T-helper 1 cell (primary cell): ENCODE results near the gene PPP1R14B.
"Not testable (repeated sequence)": the region's sequence is repeated elsewhere in the genome, so short reads cannot be mapped to it uniquely, and the experiment has no call there.

ENCODE experiments used
- DNase-seq, 5 donors: peaks; one replicate each; pipeline ENCODE4 v3.0.0-alpha.2; 2012 to 2020

Gene PPP1R14B

GRCh38 chr11:64260147-64260708, 13.5 kb upstream of the PPP1R14B start:
- DNase-seq = no peak

GRCh38 chr11:64259533-64260067, 12.9 kb upstream of the PPP1R14B start:
- DNase-seq = no peak

- no peak for DNase-seq
These were observed 12.3 kb upstream of the PPP1R14B start for GRCh38 chr11:64258946-64259532.

- no peak for DNase-seq
These were observed 11.6 kb upstream of the PPP1R14B start for GRCh38 chr11:64258356-64258755.

- no peak for DNase-seq
These were observed 9.6 kb upstream of the PPP1R14B start for GRCh38 chr11:64256300-64256699.

- no peak for DNase-seq
These were observed 8.7 kb upstream of the PPP1R14B start for GRCh38 chr11:64255135-64256128.

GRCh38 chr11:64254326-64254725, 7.6 kb upstream of the PPP1R14B start:
- no peak for DNase-seq

- DNase-seq = no peak
These were observed 6.7 kb upstream of the PPP1R14B start for GRCh38 chr11:64253481-64253880.

- no peak for DNase-seq
These were observed 6.3 kb upstream of the PPP1R14B start for GRCh38 chr11:64253043-64253442.

GRCh38 chr11:64252003-64252872, 5.5 kb upstream of the PPP1R14B start:
- no peak for DNase-seq

GRCh38 chr11:64251753-64252002, 4.9 kb upstream of the PPP1R14B start:
- DNase-seq = no peak

- DNase-seq = peak in 4 of 5 donors; percentile 41 to 70 (median 44)
These were observed 4.4 kb upstream of the PPP1R14B start, which contains the start of gene PLCB3 for GRCh38 chr11:64251016-64251752. Gene PLCB3 (plus strand): TSS chr11:64251530. CDS start chr11:64251650, 120 bp downstream.

- DNase-seq = no peak
These were observed 3.8 kb upstream of the PPP1R14B start for GRCh38 chr11:64250415-64251015.

GRCh38 chr11:64249563-64250414, 3.0 kb upstream of the PPP1R14B start:
- DNase-seq = no peak

- no peak for DNase-seq
These were observed 2.3 kb upstream of the PPP1R14B start for GRCh38 chr11:64249038-64249437.

- no peak for DNase-seq
These were observed 1.8 kb upstream of the PPP1R14B start for GRCh38 chr11:64248578-64248977.

GRCh38 chr11:64247729-64248531, 1.2 kb upstream of the PPP1R14B start:
- no peak for DNase-seq

GRCh38 chr11:64246621-64246870, 197 bp downstream of the PPP1R14B start:
- DNase-seq = not testable (repeated sequence)

- DNase-seq = peak in 4 of 5 donors; percentile 37 to 67 (median 52)
These were observed 734 bp downstream of the PPP1R14B start for GRCh38 chr11:64245797-64246620.
